Lung (tissue), 12 donors: ENCODE data around the gene MLLT6. TPM values are rescaled to one million over a fixed set of nuclear protein-coding genes. Genes with fewer than 3 reads are reported as not detected.

Experiments used
- ATAC-seq: fragments of 200-7000 bp; cut with Tn5 transposase; one replicate; pipeline ENCODE4 v1.9.1; 2020; ENCODE audit warnings: moderate number of reproducible peaks; ENCODE audit not compliant: insufficient read depth, low FRiP score
- DNase-seq, 3 donors: peaks; one replicate each; pipeline ENCODE4 v3.0.0-alpha.2; 2013 to 2017
- H3K27ac ChIP-seq, 2 donors: one replicate each; pipeline ENCODE4 v1.5.1; 2013; ENCODE audit warnings: mild to moderate bottlenecking in 2 of 2, moderate library complexity in 2 of 2, control low read depth in 1 of 2, inconsistent platforms in 1 of 2, low read depth in 1 of 2, low read length in 1 of 2
- H3K27me3 ChIP-seq, 3 donors: one replicate each; pipeline ENCODE4 v1.5.1; 2013; ENCODE audit warnings: low read length in 2 of 3; ENCODE audit not compliant: control insufficient read depth in 3 of 3, insufficient read depth in 3 of 3
- H3K36me3 ChIP-seq, 4 donors: one replicate each; pipeline ENCODE4 v1.5.1; 2013; ENCODE audit warnings: low read length in 4 of 4, mild to moderate bottlenecking in 1 of 4, moderate library complexity in 1 of 4; ENCODE audit not compliant: control insufficient read depth in 4 of 4, insufficient read depth in 4 of 4
- H3K4me1 ChIP-seq, 5 donors: one replicate each; pipeline ENCODE4 v1.5.1; 2013; ENCODE audit warnings: low read length in 5 of 5, mild to moderate bottlenecking in 2 of 5, moderate library complexity in 1 of 5; ENCODE audit not compliant: control insufficient read depth in 5 of 5, insufficient read depth in 5 of 5
- H3K4me3 ChIP-seq: one replicate; pipeline ENCODE4 v1.5.1; 2013; ENCODE audit warnings: mild to moderate bottlenecking, control low read depth, moderate library complexity
- H3K9ac ChIP-seq, 2 donors: one replicate each; pipeline ENCODE4 v1.5.1; 2013; ENCODE audit warnings: low read length in 2 of 2, control low read depth in 1 of 2; ENCODE audit not compliant: insufficient read depth in 1 of 2
- H3K9me3 ChIP-seq, 4 donors: one replicate each; pipeline ENCODE4 v1.5.1; 2013; ENCODE audit warnings: low read length in 3 of 4, mild to moderate bottlenecking in 1 of 4, moderate library complexity in 1 of 4; ENCODE audit not compliant: control insufficient read depth in 4 of 4, insufficient read depth in 3 of 4
- WGBS, 2 donors: extraction: QIAGEN DNeasy Blood & Tissue Kit; methylation state at CpG; one replicate each; pipeline ENCODE4 v1.1.7; 2013; 5-methylcytosine and 5-hydroxymethylcytosine counted together
- polyA plus RNA-seq, 2 donors: library from polyadenylated mRNA; stranded (reverse); fragments of 200-250 nt; gene quantifications; one replicate each; pipeline ENCODE4 v1.2.1, GENCODE V29; 2013
- total RNA-seq, 2 donors: library from RNA; depleted of rRNA in 1 of 2; stranded (reverse); fragments of >200 nt in 1 of 2; gene quantifications; one replicate each; pipeline ENCODE4 v1.2.1, GENCODE V29; 2014 to 2021
- TF ChIP-seq, protein P1 (sequence below): IDR thresholded peaks from 2 replicates; pipeline ENCODE4 v1.5.1; 2012; ENCODE audit warnings: mild to moderate bottlenecking; ENCODE audit errors: control extremely low read depth, extremely low read depth
- donor health status: control.
- donor health status: control.
- donor health status: Bipolar disorder and iron deficiency.
- donor health status: healthy.
- donor health status: DM: yes; HTN: yes; CAD: no.

MLLT6 gene
- total and polyA plus RNA-seq, 4 donors: 64.0 to 108 (median 70.3) TPM

DNA sequence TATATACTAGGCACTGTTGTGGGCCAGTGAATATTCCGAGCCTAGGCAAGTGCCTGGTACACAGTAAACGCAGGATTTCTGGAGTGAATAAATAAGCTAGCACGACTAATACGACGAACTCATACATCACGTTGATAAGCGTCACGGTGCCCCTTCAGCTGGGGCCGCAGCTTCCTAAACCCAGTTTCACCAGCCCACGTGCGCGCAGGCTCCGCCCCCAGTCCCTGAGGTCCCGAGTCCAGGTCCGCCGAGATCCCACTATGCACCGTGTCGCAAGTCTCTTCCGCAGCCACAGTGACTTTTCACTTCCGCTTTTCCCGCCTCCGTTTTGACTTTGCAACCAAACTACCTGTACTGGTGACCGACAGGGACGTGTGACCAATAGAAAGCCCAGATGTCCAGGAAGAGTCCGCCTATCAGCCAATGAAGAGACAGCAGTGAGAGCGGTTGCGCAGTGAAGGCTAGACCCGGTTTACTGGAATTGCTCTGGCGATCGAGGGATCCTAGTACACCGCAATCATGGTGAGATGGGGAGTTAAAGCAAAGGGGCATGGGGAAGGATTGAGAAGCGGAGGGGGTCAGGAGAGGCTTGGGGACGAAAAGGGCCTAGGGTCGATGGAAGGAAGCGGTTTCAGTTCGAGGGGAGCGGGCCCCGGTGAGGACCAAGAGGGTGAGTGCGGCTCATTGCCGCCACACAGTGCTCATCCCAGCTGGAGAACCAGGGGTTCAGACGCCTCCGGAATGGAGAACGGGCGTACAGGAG, 47.4 kb downstream of the MLLT6 start, which contains the start of gene PSMB3:
Gene PSMB3 (plus strand): TSS at position 434 of the 763 bp plus-strand sequence. CDS start 86 bp downstream, at position 520.
- TF ChIP-seq, protein P1, sequence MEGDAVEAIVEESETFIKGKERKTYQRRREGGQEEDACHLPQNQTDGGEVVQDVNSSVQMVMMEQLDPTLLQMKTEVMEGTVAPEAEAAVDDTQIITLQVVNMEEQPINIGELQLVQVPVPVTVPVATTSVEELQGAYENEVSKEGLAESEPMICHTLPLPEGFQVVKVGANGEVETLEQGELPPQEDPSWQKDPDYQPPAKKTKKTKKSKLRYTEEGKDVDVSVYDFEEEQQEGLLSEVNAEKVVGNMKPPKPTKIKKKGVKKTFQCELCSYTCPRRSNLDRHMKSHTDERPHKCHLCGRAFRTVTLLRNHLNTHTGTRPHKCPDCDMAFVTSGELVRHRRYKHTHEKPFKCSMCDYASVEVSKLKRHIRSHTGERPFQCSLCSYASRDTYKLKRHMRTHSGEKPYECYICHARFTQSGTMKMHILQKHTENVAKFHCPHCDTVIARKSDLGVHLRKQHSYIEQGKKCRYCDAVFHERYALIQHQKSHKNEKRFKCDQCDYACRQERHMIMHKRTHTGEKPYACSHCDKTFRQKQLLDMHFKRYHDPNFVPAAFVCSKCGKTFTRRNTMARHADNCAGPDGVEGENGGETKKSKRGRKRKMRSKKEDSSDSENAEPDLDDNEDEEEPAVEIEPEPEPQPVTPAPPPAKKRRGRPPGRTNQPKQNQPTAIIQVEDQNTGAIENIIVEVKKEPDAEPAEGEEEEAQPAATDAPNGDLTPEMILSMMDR: no peak
- Histone ChIP-seq H3K4me1 (peaks cover 0 to 41% (median 6%) of the 10 kb centered on the region in 5 donors), H3K4me3 (peak within 1 kb of the TSS; percentile 78), H3K27me3 (peaks cover 0 to 16% (median 10%) of the 10 kb centered on the region in 3 donors), H3K36me3 (peaks cover 7 to 18% (median 10%) of the 10 kb centered on the region in 4 donors), H3K27ac (peak within 1 kb of the TSS; percentile 85 to 96), H3K9ac (peak within 1 kb of the TSS; percentile 56 to 87), H3K9me3 (no peaks in the 10 kb centered on the region)
- ATAC-seq: peak; percentile 80
- WGBS, 2 donors: 0% methylated on average over 44 of the region's 44 CpGs
- DNase-seq: peak; percentile 98 to 100 (median 99)

DNA sequence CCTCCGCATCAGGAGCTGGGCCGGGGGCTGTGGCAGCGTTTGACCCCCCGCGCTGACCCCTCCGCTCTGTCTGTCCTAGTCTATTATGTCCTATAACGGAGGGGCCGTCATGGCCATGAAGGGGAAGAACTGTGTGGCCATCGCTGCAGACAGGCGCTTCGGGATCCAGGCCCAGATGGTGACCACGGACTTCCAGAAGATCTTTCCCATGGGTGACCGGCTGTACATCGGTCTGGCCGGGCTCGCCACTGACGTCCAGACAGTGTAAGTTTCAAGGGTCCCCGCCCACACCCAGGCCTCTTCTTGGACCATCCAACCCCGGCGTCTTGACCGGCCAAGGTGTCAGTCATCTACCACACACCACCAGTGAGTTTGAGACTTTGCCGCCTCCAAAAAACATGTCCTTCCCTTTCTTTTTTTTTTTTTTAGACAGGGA, 48.0 kb downstream of the MLLT6 start:
- no peak for ATAC-seq
- no peaks in the 10 kb centered on the region for H3K9me3 ChIP-seq
- peak overlapping the region; percentile 78 for H3K4me3 ChIP-seq
- peak overlapping the region; percentile 80 to 89 for H3K27ac ChIP-seq
- peaks cover 0 to 16% (median 10%) of the 10 kb centered on the region in 3 donors for H3K27me3 ChIP-seq
- 7 to 12% methylated on average over 22 of the region's 22 CpGs for WGBS, 2 donors
- peaks cover 0 to 41% (median 6%) of the 10 kb centered on the region in 5 donors for H3K4me1 ChIP-seq
- DNase-seq: no peak
- peak overlapping the region; percentile 56 to 87 for H3K9ac ChIP-seq
- H3K36me3 ChIP-seq: peaks cover 7 to 18% (median 10%) of the 10 kb centered on the region in 4 donors
- TF ChIP-seq, protein P1: no peak

- TF ChIP-seq, protein P1: no peak
- H3K27ac ChIP-seq: no peak overlapping the region
- ATAC-seq (no peak), DNase-seq (no peak)
- WGBS, 2 donors: 83 to 86% methylated on average over 4 of the region's 4 CpGs
- no peak overlapping the region for H3K9ac ChIP-seq
- H3K36me3 ChIP-seq: peaks cover 18 to 50% (median 26%) of the 10 kb centered on the region in 4 donors
- no peaks in the 10 kb centered on the region for H3K4me1 ChIP-seq
- no peaks in the 10 kb centered on the region for H3K27me3 ChIP-seq
- H3K4me3 ChIP-seq: no peak overlapping the region
- no peaks in the 10 kb centered on the region for H3K9me3 ChIP-seq
Observed at GRCh38 chr17:38761612-38762011, 56.5 kb downstream of the MLLT6 start.
